A549 (cell line): ENCODE data around the gene SREBF1. TPM values are rescaled to one million over a fixed set of nuclear protein-coding genes. Genes with fewer than 3 reads are reported as not detected.
A peak's percentile ranks its signal among the peaks of the same experiment; 100 is the strongest.

Experiments
- ATAC-seq, 2 experiments: fragments of 200-7000 bp in 1 of 2; fragments of >200 bp in 1 of 2; cut with Nextera tagmentation in 1 of 2; cut with Tn5 transposase in 1 of 2; 3 replicates each; pipeline versions ENCODE4 v1.8.0 to v1.9.1; 2018 to 2020; ENCODE audit warnings: mild to moderate bottlenecking in 1 of 2, moderate library complexity in 1 of 2
- CTCF ChIA-PET: fragments of 300-600 bp; sonication (Branson Sonifier 250); formaldehyde crosslinking; extraction: SDS; loops from one replicate; lab custom pipeline; 2021; ENCODE audit warnings: antibody characterized with exemption, inconsistent platforms; lab: Yijun Ruan, JAX
- POLR2A ChIA-PET: fragments of 350-600 bp; formaldehyde crosslinking; extraction: SDS; loops from one replicate; lab custom pipeline; 2021; ENCODE audit warnings: antibody characterized with exemption, inconsistent platforms; lab: Yijun Ruan, JAX
- DNase-seq, 2 experiments: peaks; one replicate each; pipeline versions ENCODE4 v3.0.0 to v3.0.0-alpha.2; 2011 to 2016; ENCODE audit warnings: low read depth in 1 of 2, low spot score in 1 of 2
- FAIRE-seq: peaks from 2 replicates; lab custom pipeline; 2011; peaks lifted over from hg19 to GRCh38; lab: Jason Lieb, UNC
- H3K27ac ChIP-seq, 2 experiments: fragments of >200 bp; sonication (Bioruptor Twin); formaldehyde crosslinking; 3 replicates each; pipeline ENCODE4 v1.5.1; 2016 to 2017
- H3K4me1 ChIP-seq: fragments of >200 bp; sonication (Bioruptor Twin); formaldehyde crosslinking; 3 replicates; pipeline ENCODE4 v1.6.1; 2016
- H3K4me2 ChIP-seq: fragments of >200 bp; sonication (Bioruptor Twin); formaldehyde crosslinking; 3 replicates; pipeline ENCODE4 v1.6.1; 2016
- H3K4me3 ChIP-seq: fragments of >200 bp; sonication (Bioruptor Twin); formaldehyde crosslinking; 3 replicates; pipeline ENCODE4 v1.5.1; 2016
- H3K9me3 ChIP-seq: fragments of >200 bp; sonication (Bioruptor Twin); formaldehyde crosslinking; 3 replicates; pipeline ENCODE4 v1.6.1; 2016
- ATOH8 ChIP-seq: fragments of 250-450 bp; sonication (Bioruptor Pico); IDR thresholded peaks from 2 replicates; pipeline ENCODE4 v1.5.0; 2020; ENCODE audit warnings: low read depth, mild to moderate bottlenecking, moderate library complexity
- E2F6 ChIP-seq: IDR thresholded peaks from 2 replicates; pipeline ENCODE4 v1.6.1; 2012; ENCODE audit warnings: low read depth, borderline replicate concordance
- EHMT2 ChIP-seq: fragments of 200-600 bp; sonication (generic); IDR thresholded peaks from 2 replicates; pipeline ENCODE4 v1.6.1; 2016; ENCODE audit warnings: antibody characterized with exemption, low read depth, mild to moderate bottlenecking, moderate library complexity
- FOSB ChIP-seq: fragments of 250-450 bp; sonication (Bioruptor Pico); IDR thresholded peaks from 2 replicates; pipeline ENCODE4 v1.5.0; 2020; ENCODE audit warnings: mild to moderate bottlenecking, moderate library complexity
- FOXS1 ChIP-seq: fragments of 250-450 bp; sonication (Bioruptor Pico); IDR thresholded peaks from 2 replicates; pipeline ENCODE4 v1.5.0; 2020; ENCODE audit warnings: mild to moderate bottlenecking, moderate library complexity
- HDAC2 ChIP-seq: fragments of 200-600 bp; sonication (generic); IDR thresholded peaks from 2 replicates; pipeline ENCODE4 v1.6.1; 2016
- HOXB13 ChIP-seq: fragments of 250-450 bp; sonication (Bioruptor Pico); IDR thresholded peaks from 2 replicates; pipeline ENCODE4 v1.5.0; 2020; ENCODE audit warnings: low read depth, mild to moderate bottlenecking, moderate library complexity
- HOXB5 ChIP-seq: fragments of 250-450 bp; sonication (Bioruptor Pico); IDR thresholded peaks from 2 replicates; pipeline ENCODE4 v1.5.0; 2020; ENCODE audit warnings: mild to moderate bottlenecking, moderate library complexity
- JUNB ChIP-seq: fragments of >200 bp; sonication (Bioruptor Twin); formaldehyde crosslinking; IDR thresholded peaks from 2 replicates; pipeline ENCODE4 v1.6.1; 2016
- KDM5A ChIP-seq: fragments of 200-600 bp; sonication (generic); IDR thresholded peaks from 2 replicates; pipeline ENCODE4 v1.6.1; 2016; ENCODE audit warnings: antibody characterized with exemption, mild to moderate bottlenecking
- MAZ ChIP-seq: fragments of 150-350 bp; IDR thresholded peaks from 2 replicates; pipeline ENCODE4 v1.6.1; 2014; ENCODE audit warnings: antibody characterized with exemption, low read depth, low read length, borderline replicate concordance
- NPAS2 ChIP-seq: fragments of 250-450 bp; sonication (Bioruptor Pico); IDR thresholded peaks from 2 replicates; pipeline ENCODE4 v1.8.0; 2022; ENCODE audit warnings: mild to moderate bottlenecking, moderate library complexity, borderline replicate concordance
- NR3C1 ChIP-seq: fragments of >200 bp; sonication (Bioruptor Twin); formaldehyde crosslinking; IDR thresholded peaks from 3 replicates; pipeline ENCODE4 v1.6.1; 2017
- PBX3 ChIP-seq: IDR thresholded peaks from 2 replicates; pipeline ENCODE4 v1.6.1; 2012
- POLR2A ChIP-seq: IDR thresholded peaks from 2 replicates; pipeline ENCODE4 v1.6.1; 2012; ENCODE audit warnings: mild to moderate bottlenecking, low read length
- POLR2AphosphoS2 ChIP-seq: conservative IDR thresholded peaks from 2 replicates; pipeline ENCODE4 v1.6.1; 2012; ENCODE audit warnings: low read length, improper control_type of control experiment, inconsistent platforms
- RARB ChIP-seq: fragments of 250-450 bp; sonication (Bioruptor Pico); IDR thresholded peaks from 2 replicates; pipeline ENCODE4 v1.8.0; 2021; ENCODE audit warnings: mild to moderate bottlenecking, moderate library complexity
- RCOR1 ChIP-seq: fragments of 150-350 bp; IDR thresholded peaks from 2 replicates; pipeline ENCODE4 v1.6.1; 2014; ENCODE audit warnings: antibody characterized with exemption, low read length, low read depth
- REST ChIP-seq: fragments of 200-600 bp; sonication (generic); IDR thresholded peaks from 2 replicates; pipeline ENCODE4 v1.6.1; 2016; ENCODE audit warnings: antibody characterized with exemption, mild to moderate bottlenecking, moderate library complexity
- RFX5 ChIP-seq: fragments of 450-650 bp; IDR thresholded peaks from 2 replicates; pipeline ENCODE4 v1.7.1; 2014; ENCODE audit warnings: antibody characterized with exemption, mild to moderate bottlenecking, moderate library complexity
- RNF2 ChIP-seq: fragments of 200-600 bp; sonication (generic); IDR thresholded peaks from 2 replicates; pipeline ENCODE4 v1.6.1; 2016; ENCODE audit warnings: low read depth, mild to moderate bottlenecking, antibody characterized with exemption, moderate library complexity, borderline replicate concordance
- TP53 ChIP-seq: fragments of 250-450 bp; sonication (Bioruptor Pico); IDR thresholded peaks from 2 replicates; pipeline ENCODE4 v1.5.0; 2021; ENCODE audit warnings: mild to moderate bottlenecking, moderate library complexity
- ZSCAN20 ChIP-seq: fragments of 250-450 bp; sonication (Bioruptor Pico); IDR thresholded peaks from 2 replicates; pipeline ENCODE4 v1.8.0; 2022; ENCODE audit warnings: mild to moderate bottlenecking, moderate library complexity
- WGBS: methylation state at CpG from one replicate; pipeline ENCODE4 v1.1.6; 2017; ENCODE audit errors: missing lambda C conversion rate; 5-methylcytosine and 5-hydroxymethylcytosine counted together
- polyA plus RNA-seq, 4 experiments: library from polyadenylated mRNA; depleted of rRNA in 3 of 4; stranded (reverse); fragments of >200 nt; fragmentation: RNase III in 1 of 4; extraction: RNeasy Plus Mini Kit Qiagen cat#74134 plus additional on column Dnase treatment in 1 of 4; gene quantifications; 2 replicates in 3 of 4; 3 replicates in 1 of 4; pipeline ENCODE4 v1.2.3, GENCODE V29; 2011 to 2017

SREBF1 gene
- polyA plus RNA-seq, 2 of the 4 experiments (the other 2 are of a cell fraction), result 47.4 to 159 TPM

- ChIA-PET CTCF (interaction anchor here (2.2 to 35.9 kb wide), 3 partner anchors 11 to 26 kb away, joined by 6 to 859 read pairs (median 78); no protein-coding TSS in a partner anchor), POLR2A (interaction anchor here (5.6 kb wide), 1 partner anchor 8 kb away, joined by 38 read pairs; the partner anchor contains the start of gene SREBF1)
- Histone ChIP-seq H3K4me1 (peaks cover 33% of the 10 kb centered on the region), H3K4me3 (no peak overlapping the region), H3K27ac (peak overlapping the region in 1 of 2 experiments; percentile 11; a peak in 2 of 6 replicates), H3K4me2 (no peak overlapping the region), H3K9me3 (no peaks in the 10 kb centered on the region)
- no peak for TF ChIP-seq RCOR1
- TF ChIP-seq PBX3, result no peak
- no peak for TF ChIP-seq RARB (CRISPR knock-in tag)
- no peak for TF ChIP-seq NR3C1
- TF ChIP-seq REST, result no peak
- TF ChIP-seq MAZ, result no peak
- TF ChIP-seq EHMT2, result no peak
- no peak for TF ChIP-seq E2F6
- no peak for TF ChIP-seq ATOH8 (CRISPR knock-in tag)
- no peak for TF ChIP-seq RFX5
- TF ChIP-seq FOSB (CRISPR knock-in tag), result no peak
- FAIRE-seq (no peak), DNase-seq (no peak), ATAC-seq (no peak)
- 74% methylated on average over 12 of the region's 13 CpGs for WGBS
Observed at GRCh38 chr17:17845046-17845775, 8.4 kb upstream of the SREBF1 start.

- Histone ChIP-seq H3K4me1 (peaks cover 29% of the 10 kb centered on the region), H3K4me3 (no peak overlapping the region), H3K4me2 (no peak overlapping the region), H3K27ac (peak overlapping the region in 1 of 2 experiments; percentile 27; a peak in 1 of 6 replicates), H3K9me3 (no peaks in the 10 kb centered on the region)
- FAIRE-seq (no peak), ATAC-seq (no peak), DNase-seq (no peak)
- WGBS, result 97% methylated on average over 6 of the region's 6 CpGs
- CTCF ChIA-PET, result interaction anchor here (0.6 to 35.9 kb wide), 5 partner anchors 11 to 202 kb away, joined by 3 to 859 read pairs (median 26); no protein-coding TSS in a partner anchor
- TF ChIP-seq POLR2A, result no peak
- TF ChIP-seq KDM5A, result no peak
- TF ChIP-seq RNF2, result no peak
- no peak for TF ChIP-seq ATOH8 (CRISPR knock-in tag)
- TF ChIP-seq FOSB (CRISPR knock-in tag), result no peak
- no peak for TF ChIP-seq HOXB13 (CRISPR knock-in tag)
- TF ChIP-seq NPAS2, result no peak
- TF ChIP-seq TP53 (CRISPR knock-in tag), result no peak
- no peak for TF ChIP-seq JUNB
- no peak for TF ChIP-seq HOXB5 (CRISPR knock-in tag)
- TF ChIP-seq HDAC2, result no peak
- no peak for TF ChIP-seq RCOR1
- TF ChIP-seq POLR2AphosphoS2, result no peak
- no peak for TF ChIP-seq FOXS1 (CRISPR knock-in tag)
- TF ChIP-seq ZSCAN20, result no peak
- POLR2A ChIA-PET, result no interaction called here
Observed at GRCh38 chr17:17844500-17844899, 7.7 kb upstream of the SREBF1 start.
